NB4 (cell line): ENCODE measurements around the gene OXA1L.

Experiments used
- DNase-seq: peaks from one replicate; pipeline ENCODE4 v3.0.0; 2010; ENCODE audit warnings: low read depth
- H3K4me3 ChIP-seq: one replicate; pipeline ENCODE4 v1.5.1; 2011; ENCODE audit warnings: mild to moderate bottlenecking, low read depth, low read length, moderate library complexity
- MYC ChIP-seq: IDR thresholded peaks from 2 replicates; pipeline ENCODE4 v1.6.1; 2011; ENCODE audit warnings: low read depth, low read length
- POLR2A ChIP-seq: IDR thresholded peaks from 2 replicates; pipeline ENCODE4 v1.6.1; 2011; ENCODE audit warnings: mild to moderate bottlenecking; ENCODE audit not compliant: insufficient read length; ENCODE audit errors: extremely low read depth
- TF ChIP-seq, protein P1 (sequence below): IDR thresholded peaks from one replicate; pipeline ENCODE4 v1.5.1; 2012; ENCODE audit warnings: low read depth, low read length
- TF ChIP-seq, protein P2 (sequence below): IDR thresholded peaks from 2 replicates; pipeline ENCODE4 v1.6.1; 2011; ENCODE audit warnings: low read depth, low read length

The OXA1L gene

DNA sequence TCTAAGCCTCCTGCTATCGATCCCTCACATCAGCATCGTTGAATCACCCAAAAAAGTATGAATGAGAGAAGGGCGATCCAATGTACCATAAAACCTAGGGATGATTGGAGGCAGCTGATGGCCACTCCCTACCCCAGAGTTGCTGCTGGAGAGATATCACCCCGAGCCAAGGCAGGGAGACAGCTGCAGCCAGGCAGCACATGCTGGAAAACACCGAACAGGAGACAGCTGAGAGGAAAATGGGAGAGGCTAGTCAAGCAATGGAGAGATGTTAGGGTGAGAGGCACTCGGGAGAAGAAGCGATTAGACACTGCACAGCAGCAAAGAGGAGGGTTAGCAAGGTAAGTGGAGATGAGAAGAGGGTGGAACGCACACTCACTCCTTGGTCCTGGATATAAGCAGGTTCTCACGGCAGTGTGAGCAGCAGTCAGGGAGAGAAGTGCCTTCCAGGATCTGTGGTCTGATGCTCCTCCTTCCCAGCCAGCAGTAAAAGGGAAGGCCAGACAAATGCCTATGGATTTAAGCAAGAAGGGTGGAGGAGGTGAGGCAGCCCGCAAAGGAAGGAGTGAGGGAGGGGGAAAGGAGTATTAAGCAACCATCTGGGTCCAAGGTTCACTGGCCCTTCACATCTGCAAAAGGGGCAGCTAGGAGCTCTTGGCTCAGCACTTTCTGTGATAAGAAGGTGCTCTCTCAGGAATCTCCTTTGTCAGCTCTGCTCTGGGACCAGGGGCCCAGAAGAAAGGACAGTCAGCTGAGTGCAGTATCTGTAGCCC is 48.6 kb downstream of the OXA1L start, which contains the start of gene SLC7A7:
SLC7A7 (minus strand) TSS at position 495 of the 773 bp plus-strand sequence. CDS start 2,037 bp downstream, outside the sequence.
- DNase-seq = peak; percentile 44
- no peak within 1 kb of the TSS for H3K4me3 ChIP-seq
- TF ChIP-seq MYC (no peak), POLR2A (no peak)
- TF ChIP-seq, protein P1, sequence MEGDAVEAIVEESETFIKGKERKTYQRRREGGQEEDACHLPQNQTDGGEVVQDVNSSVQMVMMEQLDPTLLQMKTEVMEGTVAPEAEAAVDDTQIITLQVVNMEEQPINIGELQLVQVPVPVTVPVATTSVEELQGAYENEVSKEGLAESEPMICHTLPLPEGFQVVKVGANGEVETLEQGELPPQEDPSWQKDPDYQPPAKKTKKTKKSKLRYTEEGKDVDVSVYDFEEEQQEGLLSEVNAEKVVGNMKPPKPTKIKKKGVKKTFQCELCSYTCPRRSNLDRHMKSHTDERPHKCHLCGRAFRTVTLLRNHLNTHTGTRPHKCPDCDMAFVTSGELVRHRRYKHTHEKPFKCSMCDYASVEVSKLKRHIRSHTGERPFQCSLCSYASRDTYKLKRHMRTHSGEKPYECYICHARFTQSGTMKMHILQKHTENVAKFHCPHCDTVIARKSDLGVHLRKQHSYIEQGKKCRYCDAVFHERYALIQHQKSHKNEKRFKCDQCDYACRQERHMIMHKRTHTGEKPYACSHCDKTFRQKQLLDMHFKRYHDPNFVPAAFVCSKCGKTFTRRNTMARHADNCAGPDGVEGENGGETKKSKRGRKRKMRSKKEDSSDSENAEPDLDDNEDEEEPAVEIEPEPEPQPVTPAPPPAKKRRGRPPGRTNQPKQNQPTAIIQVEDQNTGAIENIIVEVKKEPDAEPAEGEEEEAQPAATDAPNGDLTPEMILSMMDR = no peak
- TF ChIP-seq, protein P2, sequence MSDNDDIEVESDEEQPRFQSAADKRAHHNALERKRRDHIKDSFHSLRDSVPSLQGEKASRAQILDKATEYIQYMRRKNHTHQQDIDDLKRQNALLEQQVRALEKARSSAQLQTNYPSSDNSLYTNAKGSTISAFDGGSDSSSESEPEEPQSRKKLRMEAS = no peak

DNA sequence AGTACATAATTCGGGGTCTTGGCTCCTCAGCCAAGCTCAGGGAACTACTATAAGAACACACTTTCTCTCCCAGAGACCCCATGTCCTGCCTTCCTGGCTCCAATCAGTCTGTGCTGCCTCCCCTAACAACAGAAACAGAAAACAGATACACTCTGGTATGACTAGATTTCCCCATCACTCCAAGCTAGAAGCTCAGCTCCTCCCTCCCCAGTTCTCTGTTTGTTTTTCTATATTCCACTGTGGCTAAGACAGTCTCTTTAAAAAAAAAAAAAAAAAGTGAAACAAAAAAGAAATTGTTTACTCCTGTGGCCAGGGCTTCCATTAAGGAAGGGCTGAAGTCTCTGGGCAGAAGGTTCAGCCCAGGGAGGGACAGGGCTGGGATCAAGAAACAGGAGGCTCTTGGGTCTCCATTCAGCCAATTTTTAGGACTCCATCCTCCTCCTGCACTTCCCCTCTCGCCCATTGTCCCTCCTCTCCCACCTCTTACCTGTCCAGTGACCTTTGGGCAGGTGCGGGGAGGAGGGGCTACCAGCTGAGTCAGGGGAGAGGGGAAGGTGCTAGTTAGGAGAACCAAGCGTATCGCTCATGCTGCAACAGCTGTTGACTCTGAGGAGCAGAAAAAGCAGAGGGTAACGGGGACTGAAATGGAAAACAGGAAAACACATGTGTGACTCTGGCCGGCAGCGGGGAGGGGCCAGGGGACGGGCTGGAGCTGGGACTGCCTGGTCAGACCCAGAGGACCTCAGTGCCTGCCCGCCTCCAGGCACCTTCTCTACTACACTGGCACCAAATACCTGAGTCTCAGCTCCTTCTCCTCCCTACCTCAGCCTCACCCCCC is 52.9 kb downstream of the OXA1L start:
- TF ChIP-seq, protein P2 = no peak
- TF ChIP-seq POLR2A = no peak
- TF ChIP-seq, protein P1 = no peak
- no peak for TF ChIP-seq MYC
- no peak for DNase-seq
- H3K4me3 ChIP-seq = no peak overlapping the region

DNA sequence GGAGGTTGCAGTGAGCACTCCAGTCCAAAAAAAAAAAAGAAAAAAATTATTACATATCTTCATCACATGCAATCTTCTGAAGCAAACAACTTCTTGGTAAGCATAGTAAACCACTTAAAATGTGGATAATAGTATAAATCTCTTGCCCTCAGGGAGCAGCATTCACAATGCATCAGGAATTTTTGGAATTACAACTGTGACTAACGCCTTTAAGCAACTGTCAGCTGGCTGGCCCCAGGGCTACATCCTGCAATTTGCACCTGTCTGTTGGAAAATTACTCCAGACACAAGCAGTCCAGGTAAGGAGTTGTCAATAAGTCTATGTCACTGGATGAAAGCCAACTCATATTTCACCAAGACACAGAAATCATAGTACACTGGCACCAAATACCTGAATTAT is 54.2 kb downstream of the OXA1L start:
- TF ChIP-seq, protein P2 = no peak
- TF ChIP-seq, protein P1 = no peak
- no peak for TF ChIP-seq POLR2A
- DNase-seq = no peak
- no peak overlapping the region for H3K4me3 ChIP-seq

DNA sequence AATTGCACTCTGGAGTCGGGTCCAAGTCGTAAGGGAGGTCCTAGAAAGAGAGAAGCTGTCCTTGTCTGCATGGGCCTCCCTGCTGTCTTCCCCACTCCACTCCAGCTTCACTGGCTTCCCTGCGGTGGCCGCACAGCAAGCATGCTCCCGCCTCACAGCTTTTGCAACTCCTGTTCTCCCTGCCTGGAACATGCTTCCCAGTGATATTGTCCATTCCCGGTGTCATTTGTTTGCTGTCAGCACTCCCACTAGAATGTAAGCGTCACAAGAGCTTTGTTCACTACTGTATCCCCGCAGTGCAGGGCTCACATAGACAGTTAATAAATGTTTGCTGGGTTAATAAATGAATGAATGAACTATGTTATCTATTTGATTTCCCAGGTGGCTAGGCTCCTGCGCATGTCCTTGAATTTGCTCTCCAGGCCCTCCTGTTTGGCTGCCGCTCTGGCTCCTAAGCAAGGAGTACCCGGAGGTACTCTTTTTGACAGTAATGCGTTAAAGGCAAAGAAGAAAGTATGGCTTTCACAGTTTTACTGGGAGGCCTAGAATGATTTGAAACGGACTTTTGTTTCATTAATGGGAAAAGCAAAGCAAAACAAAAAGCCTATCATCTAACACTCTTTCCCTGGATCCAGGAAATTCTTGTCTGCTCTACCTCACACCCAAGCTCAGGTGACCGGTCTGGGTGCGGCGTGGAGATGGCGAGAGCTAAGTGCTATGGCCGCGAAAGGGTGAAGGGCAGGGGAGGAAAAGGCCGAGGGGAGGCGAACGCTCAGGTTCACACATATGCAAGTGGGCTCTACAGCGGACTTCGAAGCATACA is 54.9 kb downstream of the OXA1L start:
- TF ChIP-seq MYC (no peak), POLR2A (no peak)
- TF ChIP-seq, protein P2 = no peak
- TF ChIP-seq, protein P1 = no peak
- no peak for DNase-seq
- no peak overlapping the region for H3K4me3 ChIP-seq

DNA sequence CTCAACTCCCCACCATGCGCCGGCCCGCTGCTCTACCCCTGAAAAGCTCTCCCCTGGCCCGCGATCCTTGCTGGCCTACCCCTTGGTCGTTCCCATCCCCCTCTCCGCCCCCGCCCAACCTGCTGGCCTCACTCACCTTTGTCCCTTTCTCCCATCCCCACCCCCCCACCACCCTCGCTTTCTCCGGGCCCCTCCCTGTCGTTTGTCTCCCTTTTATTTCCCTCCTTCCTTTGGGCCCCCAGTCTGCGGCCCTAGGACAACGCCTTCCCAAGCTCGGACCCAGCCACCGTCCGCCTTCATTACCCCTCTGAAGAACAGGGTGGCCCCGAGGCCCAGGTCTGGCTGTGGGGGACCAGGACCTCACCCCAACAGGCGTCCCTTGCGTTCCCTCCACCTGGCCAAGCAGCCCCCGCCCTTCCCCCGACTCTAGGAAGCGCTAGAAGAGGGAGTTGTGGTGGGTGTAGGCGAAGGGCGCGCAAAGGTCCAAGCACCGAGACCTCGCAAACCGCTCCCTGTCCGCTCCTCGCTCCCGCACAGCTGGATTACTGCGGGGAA is 55.6 kb downstream of the OXA1L start:
- TF ChIP-seq, protein P1 = no peak
- TF ChIP-seq POLR2A (no peak), MYC (no peak)
- TF ChIP-seq, protein P2 = no peak
- H3K4me3 ChIP-seq = no peak overlapping the region
- no peak for DNase-seq
